Breast epithelium (tissue), 4 donors: ENCODE data around the gene GABRP. TPM values are rescaled to one million over a fixed set of nuclear protein-coding genes. Genes with fewer than 3 reads are reported as not detected.

ENCODE experiments used
- DNase-seq, 2 donors: peaks; one replicate each; pipeline ENCODE4 v3.0.0-alpha.2; 2019; ENCODE audit warnings: low spot score in 2 of 2
- H3K27ac ChIP-seq, 2 donors: fragments of 200-600 bp; sonication (generic) in 1 of 2; one replicate each; pipeline ENCODE4 v1.5.1; 2016 to 2019; ENCODE audit warnings: mild to moderate bottlenecking in 1 of 2
- H3K27me3 ChIP-seq, 2 donors: fragments of 200-600 bp; sonication (generic) in 1 of 2; one replicate each; pipeline versions ENCODE4 v1.5.1 to v1.6.0; 2017 to 2019; ENCODE audit warnings: control low read depth in 1 of 2, mild to moderate bottlenecking in 1 of 2
- H3K36me3 ChIP-seq: fragments of 200-600 bp; one replicate; pipeline ENCODE4 v1.5.1; 2019
- H3K4me1 ChIP-seq, 2 donors: fragments of 200-600 bp; sonication (generic); one replicate each; pipeline ENCODE4 v1.5.1; 2016 to 2019; ENCODE audit warnings: control low read depth in 1 of 2
- H3K4me3 ChIP-seq, 3 donors: fragments of 200-600 bp; sonication (generic); 1 replicate in 2 of 3; 2 replicates in 1 of 3; pipeline ENCODE4 v1.5.1; 2016 to 2019; ENCODE audit warnings: mild to moderate bottlenecking in 3 of 3, moderate library complexity in 2 of 3
- H3K9me3 ChIP-seq, 2 donors: fragments of 200-600 bp; sonication (generic) in 1 of 2; one replicate each; pipeline ENCODE4 v1.5.1; 2016 to 2019; ENCODE audit warnings: control low read depth in 1 of 2
- POLR2A ChIP-seq: fragments of 450-650 bp; IDR thresholded peaks from one replicate; pipeline ENCODE4 v1.6.1; 2016; ENCODE audit warnings: antibody characterized with exemption, mild to moderate bottlenecking, moderate library complexity
- POLR2AphosphoS5 ChIP-seq, 3 donors: sonication (generic); formaldehyde crosslinking; IDR thresholded peaks; one replicate each; pipeline ENCODE4 v1.6.1; 2017; ENCODE audit warnings: antibody characterized with exemption in 3 of 3
- intact Hi-C: fragments of 100-400 bp; cut with DNase I; formaldehyde crosslinking; loops from one replicate; pipeline ENCODE4 v1.15.1; 2023; ENCODE audit warnings: low total_unique reads
- total RNA-seq, 3 donors: library from RNA; depleted of rRNA; stranded (reverse); fragments of >200 nt; gene quantifications; one replicate each; pipeline ENCODE4 v1.1.0, GENCODE V29; 2016
- TF ChIP-seq, protein P1 (sequence below), 3 donors: fragments of 450-650 bp; IDR thresholded peaks; one replicate each; pipeline ENCODE4 v1.5.1; 2016 to 2017; ENCODE audit warnings: antibody characterized with exemption in 3 of 3, mild to moderate bottlenecking in 3 of 3, moderate library complexity in 3 of 3

Gene GABRP
- total RNA-seq, 3 donors from 2014 or later = 0.32 to 241 (median 52.4) TPM

DNA sequence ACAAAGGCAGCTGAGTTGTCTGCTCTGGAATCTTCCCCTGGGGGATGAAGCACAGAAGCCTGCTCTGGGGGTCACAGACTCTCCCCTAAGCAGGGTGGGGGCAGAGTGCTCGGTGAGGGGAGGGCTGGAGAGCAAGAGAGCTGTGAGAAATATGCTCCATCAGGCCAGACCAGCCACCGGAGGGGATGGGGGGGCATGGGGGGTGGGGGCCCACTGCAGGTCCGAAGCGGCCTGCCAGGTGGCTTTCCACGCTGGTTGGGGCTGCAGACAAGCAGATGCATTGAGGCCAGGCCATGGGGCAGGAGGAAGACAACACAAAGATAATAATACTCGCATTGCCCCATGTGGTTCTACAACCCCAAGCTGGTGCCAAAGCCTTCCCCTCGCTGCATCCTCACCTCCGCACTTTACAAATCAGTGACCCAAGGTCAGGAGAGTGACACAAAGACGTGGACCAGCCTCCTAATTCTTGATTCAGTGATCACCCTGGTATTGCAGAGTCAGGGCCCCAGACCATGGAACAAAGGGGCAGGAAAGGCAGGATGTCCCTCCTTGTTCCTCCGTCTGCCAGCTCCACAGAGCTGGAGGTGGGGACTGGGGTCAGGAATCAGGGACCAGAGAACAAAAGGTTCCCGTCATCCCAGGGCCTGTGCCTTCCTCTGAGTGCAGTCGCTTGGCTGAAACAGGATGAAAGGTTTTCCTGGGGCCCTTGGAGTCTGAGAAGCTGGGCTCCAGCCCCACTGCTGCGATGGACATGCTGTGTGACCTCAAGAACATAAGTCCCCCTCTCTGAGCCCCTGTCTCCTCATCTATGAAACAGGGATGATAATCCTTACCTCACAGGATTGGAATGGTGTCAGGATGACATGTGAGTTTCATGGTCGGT lies 37.2 kb upstream of the GABRP start:
- no peak for TF ChIP-seq POLR2A
- no peak for TF ChIP-seq POLR2AphosphoS5 (IDR thresholded peaks at IDR 0.05)
- TF ChIP-seq, protein P1, sequence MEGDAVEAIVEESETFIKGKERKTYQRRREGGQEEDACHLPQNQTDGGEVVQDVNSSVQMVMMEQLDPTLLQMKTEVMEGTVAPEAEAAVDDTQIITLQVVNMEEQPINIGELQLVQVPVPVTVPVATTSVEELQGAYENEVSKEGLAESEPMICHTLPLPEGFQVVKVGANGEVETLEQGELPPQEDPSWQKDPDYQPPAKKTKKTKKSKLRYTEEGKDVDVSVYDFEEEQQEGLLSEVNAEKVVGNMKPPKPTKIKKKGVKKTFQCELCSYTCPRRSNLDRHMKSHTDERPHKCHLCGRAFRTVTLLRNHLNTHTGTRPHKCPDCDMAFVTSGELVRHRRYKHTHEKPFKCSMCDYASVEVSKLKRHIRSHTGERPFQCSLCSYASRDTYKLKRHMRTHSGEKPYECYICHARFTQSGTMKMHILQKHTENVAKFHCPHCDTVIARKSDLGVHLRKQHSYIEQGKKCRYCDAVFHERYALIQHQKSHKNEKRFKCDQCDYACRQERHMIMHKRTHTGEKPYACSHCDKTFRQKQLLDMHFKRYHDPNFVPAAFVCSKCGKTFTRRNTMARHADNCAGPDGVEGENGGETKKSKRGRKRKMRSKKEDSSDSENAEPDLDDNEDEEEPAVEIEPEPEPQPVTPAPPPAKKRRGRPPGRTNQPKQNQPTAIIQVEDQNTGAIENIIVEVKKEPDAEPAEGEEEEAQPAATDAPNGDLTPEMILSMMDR (IDR thresholded peaks at IDR 0.05) = no peak
- Histone ChIP-seq H3K4me3 (peak overlapping the region in 2 of 3 donors; percentile 22 to 46), H3K27ac (peak overlapping the region; percentile 84 to 92), H3K36me3 (no peaks in the 10 kb centered on the region), H3K9me3 (no peaks in the 10 kb centered on the region), H3K4me1 (peaks cover 0 to 12% of the 10 kb centered on the region in 2 donors), H3K27me3 (no peaks in the 10 kb centered on the region)
- DNase-seq = no peak
- intact Hi-C loops = no loop called here

DNA sequence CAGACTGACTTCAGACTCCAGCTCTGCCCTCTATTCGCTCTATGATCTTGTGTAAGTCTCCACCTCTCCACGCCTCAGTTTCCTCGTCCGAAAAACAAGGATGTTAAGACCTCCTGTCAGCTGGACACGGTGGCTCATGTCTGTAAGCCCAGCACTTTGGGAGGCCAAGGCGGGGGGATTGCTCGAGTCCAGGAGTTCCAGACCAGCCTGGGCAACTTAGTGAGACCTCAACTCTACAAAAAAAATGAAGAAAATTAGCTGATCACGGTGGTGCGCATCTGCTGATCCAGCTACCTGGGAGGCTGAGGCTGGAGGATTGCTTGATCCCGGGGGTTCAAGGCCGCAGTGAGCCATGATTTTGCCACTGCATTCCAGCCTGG lies 36.6 kb upstream of the GABRP start:
- H3K4me1 ChIP-seq = peaks cover 0 to 12% of the 10 kb centered on the region in 2 donors
- H3K27me3 ChIP-seq = no peaks in the 10 kb centered on the region
- no peaks in the 10 kb centered on the region for H3K36me3 ChIP-seq
- H3K27ac ChIP-seq = peak overlapping the region; percentile 84 to 92
- no peak for DNase-seq
- intact Hi-C loops = no loop called here
- no peaks in the 10 kb centered on the region for H3K9me3 ChIP-seq
- H3K4me3 ChIP-seq = no peak overlapping the region
- TF ChIP-seq, protein P1 (IDR thresholded peaks at IDR 0.05) = no peak
- TF ChIP-seq POLR2A (no peak), POLR2AphosphoS5 (IDR thresholded peaks at IDR 0.05) (no peak)

DNA sequence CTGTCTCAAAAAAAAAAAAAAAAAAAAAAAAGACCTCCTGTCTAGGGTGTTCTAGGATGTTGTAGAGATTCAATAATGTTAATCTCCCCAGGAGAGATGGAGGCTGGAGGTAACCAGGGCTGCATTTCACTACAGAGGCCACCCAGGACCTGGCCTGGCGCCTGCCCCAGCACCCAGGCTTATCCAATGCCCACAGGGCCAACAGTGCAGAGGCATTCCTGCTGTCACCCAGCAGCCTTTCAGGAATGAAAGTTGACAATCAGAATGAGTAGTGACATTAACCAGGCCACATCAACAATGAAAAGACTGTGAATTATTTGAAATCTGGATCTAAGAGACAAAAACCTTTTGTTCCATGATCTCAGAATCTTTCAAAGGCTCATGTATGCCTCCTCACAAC lies 36.2 kb upstream of the GABRP start:
- Histone ChIP-seq H3K36me3 (no peaks in the 10 kb centered on the region), H3K9me3 (no peaks in the 10 kb centered on the region), H3K4me3 (no peak overlapping the region), H3K4me1 (peaks cover 0 to 13% of the 10 kb centered on the region in 2 donors), H3K27ac (peak overlapping the region; percentile 53 to 92), H3K27me3 (no peaks in the 10 kb centered on the region)
- no peak for DNase-seq
- intact Hi-C loops = no loop called here
- TF ChIP-seq, protein P1 (IDR thresholded peaks at IDR 0.05) = no peak
- TF ChIP-seq POLR2AphosphoS5 (IDR thresholded peaks at IDR 0.05) (no peak), POLR2A (no peak)

DNA sequence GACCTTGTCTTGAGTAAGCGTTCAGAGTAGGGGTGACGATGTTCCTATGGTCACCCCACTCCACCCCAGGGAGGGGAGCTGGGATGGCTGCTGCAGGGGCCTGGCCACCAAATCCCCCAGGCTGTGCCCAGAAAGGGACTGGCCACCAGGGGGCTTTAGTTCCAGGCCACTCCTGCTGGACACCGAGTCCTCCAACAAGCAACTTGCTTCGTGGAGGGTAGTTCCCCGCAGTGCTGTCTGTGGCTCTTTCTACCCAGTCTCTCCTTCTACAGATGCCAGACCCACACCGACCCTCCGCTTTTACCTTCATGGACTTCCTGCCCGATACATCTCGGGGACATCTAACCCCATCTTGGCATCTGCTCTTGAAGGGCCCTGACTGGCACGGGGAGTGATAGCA lies 35.7 kb upstream of the GABRP start:
- TF ChIP-seq, protein P1 (IDR thresholded peaks at IDR 0.05) = no peak
- no peak for TF ChIP-seq POLR2AphosphoS5 (IDR thresholded peaks at IDR 0.05)
- no peak for TF ChIP-seq POLR2A

DNA sequence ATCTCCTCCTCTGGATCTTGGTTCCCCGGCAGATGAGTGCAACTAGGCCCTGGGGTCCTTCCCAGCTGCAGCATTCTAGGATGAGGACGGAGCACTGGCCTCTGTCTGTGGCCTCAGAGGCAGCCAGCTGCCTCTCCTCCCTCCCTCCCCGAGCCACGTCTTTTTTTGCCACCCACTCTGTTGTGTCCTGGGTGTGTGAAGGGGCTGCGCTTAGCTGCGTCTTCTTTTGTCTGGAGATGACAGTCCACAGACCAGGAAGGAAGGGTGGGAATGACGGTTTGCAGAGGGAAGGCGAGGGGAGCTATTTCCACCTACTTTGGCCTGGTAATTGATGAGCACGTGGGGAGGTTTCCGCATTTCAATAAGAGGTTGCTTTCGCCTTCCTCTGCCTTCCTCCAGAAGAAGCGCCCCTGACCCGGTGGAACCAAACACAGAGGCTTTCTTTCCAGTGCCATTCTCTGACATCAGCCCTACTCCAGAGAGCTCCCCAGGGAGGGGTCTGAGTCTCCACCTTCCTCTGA lies 34.5 kb upstream of the GABRP start:
- Histone ChIP-seq H3K36me3 (no peaks in the 10 kb centered on the region), H3K4me1 (peaks cover 0 to 18% of the 10 kb centered on the region in 2 donors), H3K27ac (peak overlapping the region; percentile 4 to 92), H3K27me3 (no peaks in the 10 kb centered on the region), H3K9me3 (no peaks in the 10 kb centered on the region), H3K4me3 (no peak overlapping the region)
- DNase-seq = peak in 1 of 2 donors; percentile 11
- TF ChIP-seq POLR2A (no peak), POLR2AphosphoS5 (IDR thresholded peaks at IDR 0.05) (no peak)
- TF ChIP-seq, protein P1 (IDR thresholded peaks at IDR 0.05) = no peak
- intact Hi-C loops = no loop called here

More for the DNA sequence above, 35.7 kb upstream of the GABRP start:
- Histone ChIP-seq H3K4me3 (no peak overlapping the region), H3K4me1 (peaks cover 0 to 18% of the 10 kb centered on the region in 2 donors), H3K27me3 (no peaks in the 10 kb centered on the region), H3K36me3 (no peaks in the 10 kb centered on the region), H3K27ac (peak overlapping the region; percentile 53 to 92), H3K9me3 (no peaks in the 10 kb centered on the region)
- DNase-seq = no peak
- intact Hi-C loops = no loop called here
